Endothelial cell (in vitro differentiated cells): ENCODE measurements around the gene PATJ. TPM values are rescaled to one million over a fixed set of nuclear protein-coding genes. Genes with fewer than 3 reads are reported as not detected.

Experiments used
- DNase-seq: peaks from one replicate; pipeline ENCODE4 v3.0.0; 2021; ENCODE audit warnings: low spot score
- H3K27ac Mint-ChIP-seq: one replicate; pipeline ENCODE4 v1.8.0; 2021; ENCODE audit warnings: mixed read lengths, inconsistent platforms; ENCODE audit not compliant: unreplicated experiment
- H3K27me3 Mint-ChIP-seq: one replicate; pipeline ENCODE4 v1.8.0; 2021; ENCODE audit warnings: mild to moderate bottlenecking, moderate library complexity, mixed read lengths, inconsistent platforms; ENCODE audit not compliant: unreplicated experiment
- H3K36me3 Mint-ChIP-seq: one replicate; pipeline ENCODE4 v1.8.0; 2021; ENCODE audit warnings: mild to moderate bottlenecking, low read depth, mixed read lengths, inconsistent platforms; ENCODE audit not compliant: unreplicated experiment
- H3K4me1 Mint-ChIP-seq: one replicate; pipeline ENCODE4 v1.8.0; 2021; ENCODE audit warnings: mild to moderate bottlenecking, mixed read lengths, inconsistent platforms; ENCODE audit not compliant: unreplicated experiment
- H3K4me3 Mint-ChIP-seq: one replicate; pipeline ENCODE4 v1.8.0; 2021; ENCODE audit warnings: mild to moderate bottlenecking, mixed read lengths, inconsistent platforms; ENCODE audit not compliant: unreplicated experiment
- H3K9me3 Mint-ChIP-seq: one replicate; pipeline ENCODE4 v1.8.0; 2021; ENCODE audit warnings: mixed read lengths, inconsistent platforms; ENCODE audit not compliant: unreplicated experiment
- CTCF ChIP-seq: fragments of 200-600 bp; sonication (generic); IDR thresholded peaks from one replicate; pipeline ENCODE4 v1.5.0; 2021; ENCODE audit warnings: antibody characterized with exemption; ENCODE audit not compliant: unreplicated experiment
- microRNA-seq: library from miRNA; unstranded; fragments of <30 nt; microRNA quantifications from one replicate; pipeline ENCODE4, GENCODE V29; 2020; ENCODE audit not compliant: unreplicated experiment
- total RNA-seq: library from RNA; stranded (reverse); fragmentation: NEBNext Ultra II Directional; extraction: Animal tissue kit (Norgen Biotek cat#: 25700); gene quantifications from one replicate; pipeline ENCODE4 v1.2.1, GENCODE V29; 2021; ENCODE audit not compliant: unreplicated experiment

PATJ gene
- total RNA-seq, 1 donor from 2014 or later, result 13.9 TPM

- Mint-ChIP-seq H3K36me3 (no peaks in the 10 kb centered on the region), H3K9me3 (no peaks in the 10 kb centered on the region), H3K27me3 (no peaks in the 10 kb centered on the region), H3K27ac (no peak overlapping the region), H3K4me1 (no peaks in the 10 kb centered on the region), H3K4me3 (no peak overlapping the region)
- no peak for TF ChIP-seq CTCF
- no peak for DNase-seq
Observed at GRCh38 chr1:62221171-62221570, 478.9 kb downstream of the PATJ start.

GRCh38 chr1:62222321-62222720, 480.0 kb downstream of the PATJ start:
- TF ChIP-seq CTCF, result no peak

GRCh38 chr1:62224182-62224581, 481.9 kb downstream of the PATJ start:
- H3K4me1 Mint-ChIP-seq, result peaks cover 9% of the 10 kb centered on the region
- H3K4me3 Mint-ChIP-seq, result no peak overlapping the region
- no peak overlapping the region for H3K27ac Mint-ChIP-seq
- H3K9me3 Mint-ChIP-seq, result no peaks in the 10 kb centered on the region
- DNase-seq, result no peak
- no peaks in the 10 kb centered on the region for H3K27me3 Mint-ChIP-seq
- H3K36me3 Mint-ChIP-seq, result no peaks in the 10 kb centered on the region
- TF ChIP-seq CTCF, result no peak

More at GRCh38 chr1:62222321-62222720, 480.0 kb downstream of the PATJ start:
- Mint-ChIP-seq H3K27me3 (no peaks in the 10 kb centered on the region), H3K27ac (no peak overlapping the region), H3K9me3 (no peaks in the 10 kb centered on the region), H3K36me3 (no peaks in the 10 kb centered on the region), H3K4me1 (no peaks in the 10 kb centered on the region), H3K4me3 (no peak overlapping the region)
- no peak for DNase-seq

DNA sequence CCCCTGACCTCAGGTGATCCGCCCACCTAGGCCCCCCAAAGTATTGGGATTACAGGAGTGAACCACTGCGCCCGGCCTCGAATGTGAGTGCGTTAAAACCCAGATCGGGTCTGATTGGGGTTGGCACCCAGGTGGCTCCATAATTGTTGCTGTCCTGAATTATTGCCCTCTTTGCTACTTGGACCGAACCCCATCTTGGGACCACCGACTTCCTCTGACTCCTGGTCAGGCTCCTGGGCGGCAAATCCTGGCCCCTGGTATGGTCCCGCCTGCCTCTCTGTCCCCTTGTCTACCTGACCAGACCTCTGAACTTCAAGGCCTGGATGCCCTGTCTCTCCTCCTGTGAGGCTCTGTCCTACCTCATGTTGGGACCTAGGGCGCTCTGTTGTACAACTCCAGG, 485.2 kb downstream of the PATJ start:
- no peaks in the 10 kb centered on the region for H3K27me3 Mint-ChIP-seq
- TF ChIP-seq CTCF, result no peak
- no peak for DNase-seq
- H3K36me3 Mint-ChIP-seq, result peaks cover 12% of the 10 kb centered on the region
- H3K4me3 Mint-ChIP-seq, result no peak overlapping the region
- H3K4me1 Mint-ChIP-seq, result peaks cover 14% of the 10 kb centered on the region
- no peaks in the 10 kb centered on the region for H3K9me3 Mint-ChIP-seq
- no peak overlapping the region for H3K27ac Mint-ChIP-seq

Small RNA genes within 50 kb of the gene (microRNA-seq; reads per million reads assigned to microRNA genes)
- gene MIR3116-1 (not detected), gene MIR3116-2 (not detected)

Other genes with a start within 250 kb of the PATJ start
- gene TM2D1, start 17.3 kb upstream of the PATJ start, total RNA-seq, result 23.1 TPM